Trophoblast cell (in vitro differentiated cells and primary cell): ENCODE data around the gene EXT2.

ENCODE experiments used
- DNase-seq, 2 donors: peaks; one replicate each; pipeline ENCODE4 v3.0.0-alpha.2; 2016
- H2AFZ ChIP-seq: 2 replicates; pipeline ENCODE4 v1.6.1; 2013; ENCODE audit warnings: low read length, moderate library complexity, mild to moderate bottlenecking; ENCODE audit not compliant: insufficient read depth, poor library complexity
- H2AK5ac ChIP-seq: 2 replicates; pipeline ENCODE4 v1.6.1; 2013; ENCODE audit warnings: mild to moderate bottlenecking, low read length
- H2BK120ac ChIP-seq: 2 replicates; pipeline ENCODE4 v1.6.1; 2013; ENCODE audit warnings: low read length, mild to moderate bottlenecking, moderate library complexity; ENCODE audit not compliant: insufficient read depth, poor library complexity
- H2BK12ac ChIP-seq: 2 replicates; pipeline ENCODE4 v1.6.1; 2013; ENCODE audit warnings: mild to moderate bottlenecking, low read length, moderate library complexity
- H2BK5ac ChIP-seq: 2 replicates; pipeline ENCODE4 v1.6.1; 2013; ENCODE audit warnings: low read length, low read depth, moderate library complexity, mild to moderate bottlenecking; ENCODE audit not compliant: poor library complexity
- H3K14ac ChIP-seq: 2 replicates; pipeline ENCODE4 v1.6.1; 2013; ENCODE audit warnings: mild to moderate bottlenecking, low read length
- H3K18ac ChIP-seq: 2 replicates; pipeline ENCODE4 v1.6.1; 2013; ENCODE audit warnings: mild to moderate bottlenecking, low read length
- H3K23ac ChIP-seq: 2 replicates; pipeline ENCODE4 v1.6.1; 2013; ENCODE audit warnings: low read length
- H3K27ac ChIP-seq: 2 replicates; pipeline ENCODE4 v1.5.1; 2013; ENCODE audit warnings: low read depth, mild to moderate bottlenecking, inconsistent platforms, low read length, moderate library complexity
- H3K27me3 ChIP-seq: 2 replicates; pipeline ENCODE4 v1.6.1; 2013; ENCODE audit warnings: inconsistent platforms, mild to moderate bottlenecking, low read length, moderate library complexity; ENCODE audit not compliant: insufficient read depth
- H3K36me3 ChIP-seq, 2 experiments: 1 replicate in 1 of 2; 2 replicates in 1 of 2; pipeline ENCODE4 v1.6.1; 2013; ENCODE audit warnings: low read length in 2 of 2, mild to moderate bottlenecking in 2 of 2, moderate library complexity in 1 of 2; ENCODE audit not compliant: insufficient read depth in 2 of 2, control insufficient read depth in 1 of 2
- H3K4ac ChIP-seq: 2 replicates; pipeline ENCODE4 v1.6.1; 2013; ENCODE audit warnings: low read depth, mild to moderate bottlenecking, low read length, moderate library complexity
- H3K4me1 ChIP-seq, 2 experiments: 1 replicate in 1 of 2; 2 replicates in 1 of 2; pipeline ENCODE4 v1.6.1; 2013; ENCODE audit warnings: low read length in 2 of 2, mild to moderate bottlenecking in 2 of 2, moderate library complexity in 1 of 2; ENCODE audit not compliant: insufficient read depth in 2 of 2, control insufficient read depth in 1 of 2
- H3K4me2 ChIP-seq: 2 replicates; pipeline ENCODE4 v1.6.1; 2013; ENCODE audit warnings: inconsistent platforms, mild to moderate bottlenecking, low read length, moderate library complexity
- H3K4me3 ChIP-seq: 2 replicates; pipeline ENCODE4 v1.5.1; 2013; ENCODE audit warnings: mild to moderate bottlenecking, low read depth, low read length, inconsistent platforms
- H3K79me1 ChIP-seq: one replicate; pipeline ENCODE4 v1.6.1; 2013; ENCODE audit warnings: low read length
- H3K79me2 ChIP-seq: 2 replicates; pipeline ENCODE4 v1.6.1; 2013; ENCODE audit warnings: low read length, mild to moderate bottlenecking; ENCODE audit not compliant: control insufficient read depth, insufficient read depth, poor library complexity
- H3K9ac ChIP-seq: 2 replicates; pipeline ENCODE4 v1.6.1; 2013; ENCODE audit warnings: mild to moderate bottlenecking, low read length
- H3K9me3 ChIP-seq: 2 replicates; pipeline ENCODE4 v1.6.1; 2013; ENCODE audit warnings: low read depth, mild to moderate bottlenecking, control low read depth, inconsistent platforms, low read length; ENCODE audit not compliant: insufficient read depth
- H4K12ac ChIP-seq: 2 replicates; pipeline ENCODE4 v1.6.1; 2013; ENCODE audit warnings: low read depth, mild to moderate bottlenecking, low read length, moderate library complexity
- H4K8ac ChIP-seq: 2 replicates; pipeline ENCODE4 v1.6.1; 2013; ENCODE audit warnings: low read depth, mild to moderate bottlenecking, low read length, moderate library complexity
- H4K91ac ChIP-seq: one replicate; pipeline ENCODE4 v1.6.1; 2013; ENCODE audit warnings: low read depth, mild to moderate bottlenecking, low read length, moderate library complexity
- WGBS: extraction: QIAGEN DNeasy Blood & Tissue Kit; methylation state at CpG from one replicate; pipeline ENCODE4 v1.1.7; 2013; ENCODE audit warnings: missing lambda C conversion rate; ENCODE audit not compliant: insufficient read length, insufficient coverage; ENCODE audit errors: extremely low coverage; 5-methylcytosine and 5-hydroxymethylcytosine counted together

EXT2 gene

GRCh38 chr11:44275241-44275640 is 179.8 kb downstream of the EXT2 start:
- H3K4me1 ChIP-seq = no peaks in the 10 kb centered on the region
- no peak overlapping the region for H4K91ac ChIP-seq
- no peaks in the 10 kb centered on the region for H3K36me3 ChIP-seq
- no peaks in the 10 kb centered on the region for H3K9me3 ChIP-seq
- no peak overlapping the region for H3K4me3 ChIP-seq
- no peak for DNase-seq
- H3K79me1 ChIP-seq = no peaks in the 10 kb centered on the region
- H3K79me2 ChIP-seq = no peaks in the 10 kb centered on the region
- no peak overlapping the region for H2BK12ac ChIP-seq
- no peaks in the 10 kb centered on the region for H3K27me3 ChIP-seq
- no peak overlapping the region for H4K12ac ChIP-seq
- no peak overlapping the region for H3K27ac ChIP-seq
- H4K8ac ChIP-seq = no peak overlapping the region
- H3K9ac ChIP-seq = no peak overlapping the region
- no peak overlapping the region for H3K23ac ChIP-seq
- no peak overlapping the region for H2BK120ac ChIP-seq
- no peak overlapping the region for H3K4ac ChIP-seq
- no CpG with 5 or more reads among the region's 10 CpGs for WGBS
- H2AFZ ChIP-seq = no peak overlapping the region
- no peak overlapping the region for H3K14ac ChIP-seq
- H3K4me2 ChIP-seq = no peak overlapping the region
- H3K18ac ChIP-seq = no peak overlapping the region
- H2AK5ac ChIP-seq = no peak overlapping the region
- H2BK5ac ChIP-seq = no peak overlapping the region

GRCh38 chr11:44275961-44276550 is 180.6 kb downstream of the EXT2 start:
- no peak overlapping the region for H3K4me2 ChIP-seq
- H4K12ac ChIP-seq = no peak overlapping the region
- H3K27me3 ChIP-seq = no peaks in the 10 kb centered on the region
- no peak overlapping the region for H2BK5ac ChIP-seq
- no peak overlapping the region for H2AK5ac ChIP-seq
- no peaks in the 10 kb centered on the region for H3K4me1 ChIP-seq
- no peak overlapping the region for H3K27ac ChIP-seq
- WGBS = no CpG with 5 or more reads among the region's 7 CpGs
- no peaks in the 10 kb centered on the region for H3K79me1 ChIP-seq
- H3K4ac ChIP-seq = no peak overlapping the region
- H3K79me2 ChIP-seq = no peaks in the 10 kb centered on the region
- H3K23ac ChIP-seq = no peak overlapping the region
- no peak overlapping the region for H2BK12ac ChIP-seq
- H3K36me3 ChIP-seq = no peaks in the 10 kb centered on the region
- no peak overlapping the region for H4K8ac ChIP-seq
- no peak for DNase-seq
- no peak overlapping the region for H3K18ac ChIP-seq
- H2BK120ac ChIP-seq = no peak overlapping the region
- no peak overlapping the region for H3K9ac ChIP-seq
- no peak overlapping the region for H4K91ac ChIP-seq
- H2AFZ ChIP-seq = no peak overlapping the region
- no peaks in the 10 kb centered on the region for H3K9me3 ChIP-seq
- H3K4me3 ChIP-seq = no peak overlapping the region
- H3K14ac ChIP-seq = no peak overlapping the region

- Histone ChIP-seq H2BK120ac (no peak overlapping the region), H3K79me1 (no peaks in the 10 kb centered on the region), H3K27me3 (no peaks in the 10 kb centered on the region), H2AFZ (no peak overlapping the region), H2AK5ac (no peak overlapping the region), H2BK12ac (no peak overlapping the region), H3K4ac (no peak overlapping the region), H3K14ac (no peak overlapping the region), H3K23ac (no peak overlapping the region), H3K4me2 (no peak overlapping the region), H3K4me3 (no peak overlapping the region), H4K12ac (no peak overlapping the region), H2BK5ac (no peak overlapping the region), H3K9ac (no peak overlapping the region), H3K79me2 (no peaks in the 10 kb centered on the region), H3K18ac (no peak overlapping the region), H4K8ac (no peak overlapping the region), H3K36me3 (no peaks in the 10 kb centered on the region), H3K27ac (no peak overlapping the region), H3K4me1 (no peaks in the 10 kb centered on the region), H4K91ac (no peak overlapping the region), H3K9me3 (no peaks in the 10 kb centered on the region)
- DNase-seq = no peak
- WGBS = no CpG with 5 or more reads among the region's 18 CpGs
Observed at GRCh38 chr11:44277196-44278090, 182.0 kb downstream of the EXT2 start.

- H4K91ac ChIP-seq = no peak overlapping the region
- no peak overlapping the region for H4K8ac ChIP-seq
- no peak overlapping the region for H3K23ac ChIP-seq
- no peak overlapping the region for H2BK12ac ChIP-seq
- no peaks in the 10 kb centered on the region for H3K9me3 ChIP-seq
- H3K18ac ChIP-seq = no peak overlapping the region
- DNase-seq = no peak
- H2BK5ac ChIP-seq = no peak overlapping the region
- no peak overlapping the region for H2BK120ac ChIP-seq
- no peak overlapping the region for H3K4me2 ChIP-seq
- no peaks in the 10 kb centered on the region for H3K36me3 ChIP-seq
- H3K4me1 ChIP-seq = no peaks in the 10 kb centered on the region
- WGBS = no CpG with 5 or more reads among the region's 6 CpGs
- no peak overlapping the region for H2AK5ac ChIP-seq
- H3K14ac ChIP-seq = no peak overlapping the region
- no peaks in the 10 kb centered on the region for H3K27me3 ChIP-seq
- H3K79me1 ChIP-seq = no peaks in the 10 kb centered on the region
- no peak overlapping the region for H4K12ac ChIP-seq
- H2AFZ ChIP-seq = no peak overlapping the region
- H3K4ac ChIP-seq = no peak overlapping the region
- no peaks in the 10 kb centered on the region for H3K79me2 ChIP-seq
- no peak overlapping the region for H3K9ac ChIP-seq
- H3K4me3 ChIP-seq = no peak overlapping the region
- no peak overlapping the region for H3K27ac ChIP-seq
Observed at GRCh38 chr11:44279483-44279882, 184.0 kb downstream of the EXT2 start.
